NB4 (cell line): ENCODE results near the gene PRTN3.
"Not testable (repeated sequence)": the region's sequence is repeated elsewhere in the genome, so short reads cannot be mapped to it uniquely, and the experiment has no call there.

ENCODE experiments used
- DNase-seq: peaks from one replicate; pipeline ENCODE4 v3.0.0; 2010; ENCODE audit warnings: low read depth
- H3K4me3 ChIP-seq: one replicate; pipeline ENCODE4 v1.5.1; 2011; ENCODE audit warnings: mild to moderate bottlenecking, low read depth, low read length, moderate library complexity
- MYC ChIP-seq: IDR thresholded peaks from 2 replicates; pipeline ENCODE4 v1.6.1; 2011; ENCODE audit warnings: low read depth, low read length
- POLR2A ChIP-seq: IDR thresholded peaks from 2 replicates; pipeline ENCODE4 v1.6.1; 2011; ENCODE audit warnings: mild to moderate bottlenecking; ENCODE audit not compliant: insufficient read length; ENCODE audit errors: extremely low read depth
- TF ChIP-seq, protein P1 (sequence below): IDR thresholded peaks from 2 replicates; pipeline ENCODE4 v1.6.1; 2011; ENCODE audit warnings: low read depth, low read length
- TF ChIP-seq, protein P2 (sequence below): IDR thresholded peaks from one replicate; pipeline ENCODE4 v1.5.1; 2012; ENCODE audit warnings: low read depth, low read length

PRTN3 gene

DNA sequence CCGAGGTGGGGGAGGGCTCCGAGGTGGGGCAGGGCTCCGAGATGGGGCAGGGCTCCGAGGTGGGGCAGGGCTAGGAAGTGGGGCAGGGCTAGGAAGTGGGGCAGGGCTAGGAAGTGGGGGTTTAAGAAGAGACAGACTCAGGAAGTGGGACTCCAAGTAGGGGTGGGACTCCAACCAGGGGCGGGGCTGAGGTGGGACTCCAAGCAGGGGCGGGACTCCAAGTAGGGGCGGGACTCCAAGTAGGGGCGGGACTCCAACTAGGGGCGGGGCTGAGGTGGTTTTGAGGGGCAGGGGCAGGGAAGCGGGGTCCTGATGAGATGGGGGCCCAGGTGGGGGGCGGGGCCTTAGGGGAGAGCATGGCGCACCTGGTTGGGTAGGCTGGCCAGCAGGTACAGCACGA is 32.3 kb downstream of the PRTN3 start:
- TF ChIP-seq POLR2A, result no peak
- TF ChIP-seq MYC, result no peak
- TF ChIP-seq, protein P1, sequence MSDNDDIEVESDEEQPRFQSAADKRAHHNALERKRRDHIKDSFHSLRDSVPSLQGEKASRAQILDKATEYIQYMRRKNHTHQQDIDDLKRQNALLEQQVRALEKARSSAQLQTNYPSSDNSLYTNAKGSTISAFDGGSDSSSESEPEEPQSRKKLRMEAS, result no peak
- peak; percentile 68 for DNase-seq
- H3K4me3 ChIP-seq, result no peak overlapping the region

DNA sequence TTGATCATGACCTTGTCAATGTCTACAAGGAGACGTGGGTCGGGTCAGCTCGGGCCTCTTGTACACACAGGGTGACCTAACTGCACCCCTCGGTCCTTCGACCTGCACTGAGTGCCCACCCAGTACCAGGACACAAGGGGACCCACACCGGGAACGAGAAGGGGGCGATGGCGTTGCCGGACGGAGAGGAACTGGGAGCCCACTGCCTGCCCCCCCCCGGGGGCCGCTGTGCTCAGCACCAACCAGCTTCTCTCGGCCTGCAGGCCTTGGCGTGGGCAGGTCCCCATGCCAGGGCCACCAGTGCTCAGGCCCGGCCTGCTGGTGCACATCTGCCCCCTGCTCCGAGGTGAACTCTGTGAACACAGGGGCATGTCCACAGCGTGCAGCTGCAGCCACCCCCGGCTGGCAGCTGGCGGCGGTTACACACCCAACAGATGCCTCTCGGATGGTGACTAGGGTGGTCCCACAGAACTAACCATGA is 32.8 kb downstream of the PRTN3 start:
- no peak for DNase-seq
- no peak overlapping the region for H3K4me3 ChIP-seq
- TF ChIP-seq POLR2A, result no peak

DNA sequence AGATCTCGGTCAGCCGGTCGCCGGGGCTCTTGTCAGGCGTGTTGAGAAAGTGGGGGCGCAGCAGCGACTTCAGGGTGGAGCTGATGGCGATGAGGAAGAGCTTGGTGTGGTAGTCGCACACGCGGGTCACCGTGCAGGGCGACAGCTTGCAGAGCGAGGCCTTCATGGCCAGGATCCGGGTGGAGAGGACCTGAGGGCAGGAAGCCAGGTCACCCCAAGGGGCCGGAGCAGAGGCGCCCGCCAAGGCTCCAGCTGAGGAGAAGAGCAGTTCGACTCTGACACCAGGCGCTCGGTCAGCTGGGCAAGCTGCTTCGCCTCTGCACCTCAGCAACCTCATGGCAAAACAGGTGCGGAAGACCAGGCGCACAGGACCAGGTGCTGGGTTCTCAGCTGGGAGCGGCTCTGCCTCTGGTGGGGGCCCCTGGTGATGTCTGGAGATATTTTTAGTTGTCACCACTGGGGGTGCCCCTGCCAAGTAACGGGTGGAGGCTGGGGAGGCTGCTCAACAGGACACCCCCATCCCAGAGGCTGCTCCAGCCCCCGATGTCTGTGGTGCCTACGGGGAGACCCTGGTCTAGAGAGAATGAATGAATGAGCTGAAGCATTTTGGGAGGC is 34.6 kb downstream of the PRTN3 start:
- H3K4me3 ChIP-seq, result no peak overlapping the region
- TF ChIP-seq MYC (no peak), POLR2A (no peak)
- TF ChIP-seq, protein P1, result no peak
- TF ChIP-seq, protein P2, sequence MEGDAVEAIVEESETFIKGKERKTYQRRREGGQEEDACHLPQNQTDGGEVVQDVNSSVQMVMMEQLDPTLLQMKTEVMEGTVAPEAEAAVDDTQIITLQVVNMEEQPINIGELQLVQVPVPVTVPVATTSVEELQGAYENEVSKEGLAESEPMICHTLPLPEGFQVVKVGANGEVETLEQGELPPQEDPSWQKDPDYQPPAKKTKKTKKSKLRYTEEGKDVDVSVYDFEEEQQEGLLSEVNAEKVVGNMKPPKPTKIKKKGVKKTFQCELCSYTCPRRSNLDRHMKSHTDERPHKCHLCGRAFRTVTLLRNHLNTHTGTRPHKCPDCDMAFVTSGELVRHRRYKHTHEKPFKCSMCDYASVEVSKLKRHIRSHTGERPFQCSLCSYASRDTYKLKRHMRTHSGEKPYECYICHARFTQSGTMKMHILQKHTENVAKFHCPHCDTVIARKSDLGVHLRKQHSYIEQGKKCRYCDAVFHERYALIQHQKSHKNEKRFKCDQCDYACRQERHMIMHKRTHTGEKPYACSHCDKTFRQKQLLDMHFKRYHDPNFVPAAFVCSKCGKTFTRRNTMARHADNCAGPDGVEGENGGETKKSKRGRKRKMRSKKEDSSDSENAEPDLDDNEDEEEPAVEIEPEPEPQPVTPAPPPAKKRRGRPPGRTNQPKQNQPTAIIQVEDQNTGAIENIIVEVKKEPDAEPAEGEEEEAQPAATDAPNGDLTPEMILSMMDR, result no peak
- DNase-seq, result no peak

DNA sequence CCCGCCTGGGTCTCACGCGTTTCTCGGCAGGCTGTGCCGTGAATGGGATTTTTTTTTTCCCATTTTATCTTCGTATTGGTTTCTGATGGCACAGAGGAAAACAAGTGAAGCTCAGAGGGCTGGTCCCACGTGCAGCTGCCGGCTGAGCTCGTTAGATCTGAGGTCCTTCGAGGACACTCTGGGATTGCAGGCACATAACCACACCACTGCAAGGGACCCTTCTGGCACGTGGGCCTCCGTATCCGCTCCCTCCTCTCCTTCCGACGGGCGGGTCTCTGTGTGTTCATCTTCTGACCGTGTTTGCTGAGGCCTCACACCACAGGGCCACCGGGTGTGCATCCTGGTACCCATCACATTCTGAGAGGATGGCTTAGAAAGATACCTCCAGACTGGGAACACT is 35.3 kb downstream of the PRTN3 start:
- DNase-seq, result no peak
- TF ChIP-seq, protein P2, result no peak
- TF ChIP-seq, protein P1, result no peak
- TF ChIP-seq MYC (no peak), POLR2A (no peak)
- no peak overlapping the region for H3K4me3 ChIP-seq

DNA sequence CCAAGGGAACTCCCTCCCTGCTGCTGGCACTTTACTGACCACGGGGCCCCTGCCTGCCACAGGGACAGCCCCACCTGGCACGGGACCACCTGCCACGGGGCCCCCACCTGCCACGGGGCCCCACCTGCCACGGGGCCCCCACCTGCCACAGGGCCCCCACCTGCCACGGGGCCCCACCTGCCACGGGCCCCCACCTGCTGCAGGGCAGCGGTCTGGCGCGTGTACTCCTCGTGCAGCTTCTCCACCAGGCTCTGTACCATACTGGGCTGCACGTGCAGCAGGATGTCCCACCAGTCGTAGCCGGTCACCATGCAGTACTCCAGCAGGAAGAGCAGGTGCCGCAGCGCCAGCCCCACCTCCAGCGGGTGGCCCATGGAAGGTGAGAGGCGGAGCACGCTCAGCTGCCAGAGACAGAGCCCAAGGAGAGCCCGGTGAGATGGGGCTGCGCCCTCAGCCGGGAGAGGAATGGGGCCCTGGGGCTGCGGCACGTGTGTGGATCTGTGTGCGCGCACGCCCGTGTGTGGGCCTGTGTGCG is 36.0 kb downstream of the PRTN3 start:
- TF ChIP-seq POLR2A, result no peak
- TF ChIP-seq, protein P1, result no peak
- TF ChIP-seq, protein P2, result no peak
- TF ChIP-seq MYC, result no peak
- no peak for DNase-seq
- no peak overlapping the region for H3K4me3 ChIP-seq

DNA sequence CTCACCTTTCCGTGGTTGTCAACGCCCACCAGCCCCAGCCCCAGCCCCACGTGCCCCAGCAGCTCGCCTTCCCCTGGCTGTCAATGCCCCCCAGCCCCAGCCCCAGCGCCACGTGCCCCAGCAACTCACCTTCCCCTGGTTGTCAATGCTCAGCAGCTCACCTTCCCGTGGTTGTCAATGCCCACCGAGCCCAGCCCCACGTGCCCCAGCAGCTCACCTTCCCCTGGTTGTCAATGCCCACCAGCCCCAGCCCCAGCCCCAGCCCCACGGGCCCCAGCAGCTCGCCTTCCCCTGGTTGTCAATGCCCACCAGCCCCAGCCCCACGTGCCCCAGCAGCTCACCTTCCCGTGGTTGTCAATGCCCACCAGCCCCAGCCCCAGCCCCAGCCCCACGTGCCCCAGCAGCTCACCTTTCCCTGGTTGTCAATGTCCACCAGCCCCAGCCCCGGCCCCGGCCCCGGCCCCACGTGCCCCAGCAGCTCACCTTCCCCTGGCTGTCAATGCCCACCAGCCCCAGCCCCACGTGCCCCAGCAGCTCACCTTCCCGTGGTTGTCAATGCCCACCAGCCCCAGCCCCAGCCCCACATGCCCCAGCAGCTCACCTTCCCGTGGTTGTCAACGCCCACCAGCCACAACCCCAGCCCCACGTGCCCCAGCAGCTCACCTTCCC is 37.3 kb downstream of the PRTN3 start:
- H3K4me3 ChIP-seq, DNase-seq: not testable (repeated sequence)

DNA sequence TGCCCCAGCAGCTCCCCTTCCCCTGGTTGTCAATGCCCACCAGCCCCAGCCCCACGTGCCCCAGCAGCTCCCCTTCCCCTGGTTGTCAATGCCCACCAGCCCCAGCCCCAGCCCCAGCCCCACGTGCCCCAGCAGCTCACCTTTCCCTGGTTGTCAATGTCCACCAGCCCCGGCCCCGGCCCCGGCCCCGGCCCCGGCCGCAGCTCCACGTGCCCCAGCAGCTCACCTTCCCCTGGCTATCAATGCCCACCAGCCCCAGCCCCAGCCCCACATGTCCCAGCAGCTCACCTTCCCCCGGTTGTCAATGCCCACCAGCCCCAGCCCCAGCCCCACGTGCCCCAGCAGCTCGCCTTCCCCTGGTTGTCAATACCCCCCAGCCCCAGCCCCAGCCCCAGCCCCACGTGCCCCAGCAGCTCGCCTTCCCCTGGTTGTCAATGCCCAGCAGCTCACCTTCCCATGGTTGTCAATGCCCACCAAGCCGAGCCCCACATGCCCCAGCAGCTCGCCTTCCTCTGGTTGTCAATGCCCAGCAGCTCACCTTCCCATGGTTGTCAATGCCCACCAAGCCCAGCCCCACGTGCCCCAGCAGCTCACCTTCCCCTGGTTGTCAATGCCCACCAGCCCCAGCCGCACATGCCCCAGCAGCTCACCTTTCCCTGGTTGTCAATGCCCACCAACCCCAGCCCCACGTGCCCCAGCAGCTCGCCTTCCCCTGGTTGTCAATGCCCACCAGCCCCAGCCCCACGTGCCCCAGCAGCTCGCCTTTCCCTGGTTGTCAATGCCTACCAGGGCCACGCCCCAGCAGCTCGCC is 38.2 kb downstream of the PRTN3 start:
- not testable (repeated sequence) for DNase-seq, H3K4me3 ChIP-seq
